ENCODE measurements around the gene KIRREL1. TPM values are rescaled to one million over a fixed set of nuclear protein-coding genes. Genes with fewer than 3 reads are reported as not detected.

The KIRREL1 gene
- total RNA-seq (ENCODE audit: low replicate concordance), result 66.8 and 123 TPM in 2 replicates

GRCh38 chr1:157993147-157993917 is at the start of gene KIRREL1:
Gene KIRREL1 (plus strand): TSS chr1:157993645. CDS start chr1:157993677, 32 bp downstream.

Other genes with a start within 250 kb of the KIRREL1 start
- gene FCRL2, start 216.5 kb upstream of the KIRREL1 start, total RNA-seq (ENCODE audit: low replicate concordance), result not detected in 2 replicates
- gene FCRL1, start 173.5 kb upstream of the KIRREL1 start, total RNA-seq (ENCODE audit: low replicate concordance), result 0.35 TPM in 1 of 2 replicates, not detected in the other
- gene CD5L, start 151.8 kb upstream of the KIRREL1 start, total RNA-seq (ENCODE audit: low replicate concordance), result not detected in 2 replicates
- 0.12 and 0.23 TPM in 2 replicates for gene CD1D, start 187.2 kb downstream of the KIRREL1 start, total RNA-seq (ENCODE audit: low replicate concordance)